Cortex of kidney (tissue), 1 donor: ENCODE measurements around the gene SCYL1.

ENCODE experiments used
- DNase-seq: peaks from one replicate; lab custom pipeline; 2025; lab: John Stamatoyannopoulos, UW

Gene SCYL1

GRCh38 chr11:65585396-65586246, 60.7 kb downstream of the SCYL1 start:
- DNase-seq: no peak

GRCh38 chr11:65586247-65586630, 61.4 kb downstream of the SCYL1 start:
- no peak for DNase-seq

- no peak for DNase-seq
These were observed 61.8 kb downstream of the SCYL1 start for GRCh38 chr11:65586676-65587075.
